Activated CD4-positive, alpha-beta T cell treated with anti-CD3 and anti-CD28 coated beads, Interleukin-2, amount 50 U/mL, for 16 hours (primary cell): Measurements from ENCODE around the gene LCE1E.

Experiments
- DNase-seq: peaks from one replicate; pipeline ENCODE4 v3.0.0-alpha.2; 2020

LCE1E gene, protein sequence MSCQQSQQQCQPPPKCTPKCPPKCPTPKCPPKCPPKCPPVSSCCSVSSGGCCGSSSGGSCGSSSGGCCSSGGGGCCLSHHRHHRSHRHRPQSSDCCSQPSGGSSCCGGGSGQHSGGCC

DNA sequence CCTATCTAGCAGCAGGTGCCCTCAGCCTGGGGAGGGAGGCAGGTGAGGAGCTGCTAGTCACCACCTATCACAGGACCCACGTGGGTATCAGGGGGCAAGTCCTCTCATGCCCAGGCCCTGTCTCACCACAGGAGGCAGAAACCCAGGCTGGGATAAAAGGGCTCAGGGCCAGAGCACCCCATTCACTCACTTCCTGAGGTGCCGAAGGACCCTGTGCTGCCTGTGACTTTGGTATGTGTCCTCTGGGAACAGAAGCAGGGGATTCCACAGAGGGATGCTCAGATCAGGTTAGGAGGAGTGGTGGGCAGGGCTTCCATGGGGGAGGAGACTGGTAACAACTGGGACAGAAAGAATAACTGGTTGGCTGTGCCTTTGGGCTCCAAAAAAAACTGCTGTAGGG is at the start of gene LCE1E:
LCE1E (plus strand) TSS at position 181 of the 400 bp plus-strand sequence. CDS start 1,043 bp downstream, outside the sequence.
- no peak for DNase-seq

DNA sequence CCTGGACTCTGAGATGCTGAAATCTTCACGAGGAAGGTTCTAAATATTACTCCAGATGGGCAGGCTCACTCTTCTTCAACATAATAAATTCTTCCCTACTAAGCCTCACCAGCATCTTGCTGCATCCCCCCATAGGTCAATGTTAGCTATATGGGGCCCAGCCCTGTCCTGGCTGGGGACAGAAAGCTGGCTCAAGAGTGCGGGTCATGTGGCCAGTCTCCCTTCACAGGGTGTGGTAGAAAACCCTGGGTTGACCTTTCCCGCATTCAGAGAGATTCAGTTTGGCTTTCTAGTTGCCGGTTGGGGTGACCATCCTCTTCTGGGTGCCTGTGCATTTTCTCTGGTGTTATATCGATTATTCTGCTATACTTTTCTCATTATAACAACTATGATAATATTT is 48.1 kb upstream of the LCE1E start:
- DNase-seq = no peak

GRCh38 chr1:152739841-152740240 is 46.2 kb upstream of the LCE1E start:
- no peak for DNase-seq

- no peak for DNase-seq
Measured at GRCh38 chr1:152741656-152742055, 44.4 kb upstream of the LCE1E start.

DNA sequence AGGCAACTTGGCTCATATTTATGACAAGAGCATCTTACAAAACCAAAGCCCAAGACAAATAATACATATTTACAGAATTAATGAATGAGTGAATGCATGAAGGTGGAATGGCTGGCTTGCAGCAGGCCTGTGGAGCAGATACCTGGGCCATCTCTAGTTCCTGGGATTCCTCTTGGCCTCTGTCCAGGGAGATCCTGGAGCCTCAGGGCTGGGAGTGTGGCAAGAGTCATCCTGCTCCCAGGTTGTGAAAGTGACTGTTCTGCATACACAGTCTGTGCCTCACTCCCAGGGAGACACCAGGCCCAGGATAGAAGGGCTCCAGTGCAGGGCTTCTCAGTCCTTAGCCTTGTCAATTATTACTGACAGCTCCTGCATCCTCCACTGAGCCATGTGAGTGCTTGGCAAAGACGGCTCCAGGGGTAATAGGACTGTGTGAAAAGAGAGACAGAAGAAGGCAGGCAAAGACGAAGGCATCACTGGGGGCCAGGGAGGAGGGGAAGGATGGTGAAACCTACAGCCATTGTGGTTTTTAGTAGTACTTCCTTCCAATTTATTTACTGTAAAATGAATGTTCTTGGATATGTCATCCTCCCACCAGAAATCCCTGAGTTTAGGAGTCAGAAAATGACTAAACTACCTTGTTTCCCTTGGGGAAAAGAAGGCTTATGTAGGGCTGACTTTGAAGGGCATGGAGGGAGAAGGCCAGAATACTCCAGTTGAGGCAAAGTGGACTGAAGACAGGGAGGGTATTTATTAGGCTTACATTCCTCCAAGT is 42.5 kb upstream of the LCE1E start:
- no peak for DNase-seq

- DNase-seq = no peak
Measured at GRCh38 chr1:152745289-152745704, 40.8 kb upstream of the LCE1E start.

DNA sequence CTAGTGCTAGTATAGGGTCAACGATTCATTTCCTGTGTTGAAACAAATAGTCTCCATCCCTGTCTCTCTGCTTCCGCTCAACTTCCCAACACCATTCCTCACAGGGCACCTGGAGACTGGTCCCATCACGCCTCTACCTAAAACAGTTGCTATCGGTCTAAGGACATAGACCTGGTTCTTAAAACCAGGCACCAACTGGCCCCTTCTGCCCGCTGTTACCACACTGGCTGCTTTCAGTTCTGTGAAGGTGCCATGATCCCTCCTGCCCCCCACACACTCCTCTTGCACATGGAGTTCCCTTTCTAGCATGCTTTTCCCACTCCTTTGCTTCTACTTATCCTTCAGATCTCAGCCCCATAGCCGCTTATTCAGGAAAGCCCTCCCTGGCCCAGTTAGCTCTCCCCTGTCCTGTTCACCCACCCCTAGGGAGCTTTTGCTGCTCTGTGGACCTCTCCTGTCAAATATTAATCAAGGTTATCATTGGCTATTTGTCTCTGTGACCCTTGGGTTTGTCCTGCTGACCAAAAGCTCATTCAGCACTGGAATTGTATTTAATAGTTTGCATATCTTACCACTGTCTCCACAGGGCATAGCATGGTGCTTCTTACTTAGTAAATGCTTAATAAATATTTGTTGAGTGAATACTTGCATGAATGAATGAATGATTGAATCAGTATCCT is 40.2 kb upstream of the LCE1E start:
- DNase-seq = no peak

DNA sequence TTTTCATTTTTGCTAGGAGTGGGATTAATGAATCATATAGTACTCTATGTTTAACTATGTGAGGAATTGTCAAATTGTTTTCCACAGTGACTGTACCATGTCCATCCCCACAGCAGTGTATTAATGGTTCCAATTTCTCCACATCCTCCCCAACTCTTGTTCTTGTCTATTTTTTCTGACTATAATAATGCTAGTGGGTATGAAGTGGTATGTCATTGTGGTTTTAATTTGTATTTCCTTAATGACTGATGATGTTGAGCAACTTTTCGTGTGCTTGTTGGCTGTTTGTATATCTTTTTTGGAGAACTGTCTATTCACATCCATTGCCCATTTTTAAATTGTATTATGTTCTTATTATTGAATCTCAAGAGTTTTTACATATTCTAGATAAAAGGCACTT is 38.2 kb upstream of the LCE1E start:
- no peak for DNase-seq

DNA sequence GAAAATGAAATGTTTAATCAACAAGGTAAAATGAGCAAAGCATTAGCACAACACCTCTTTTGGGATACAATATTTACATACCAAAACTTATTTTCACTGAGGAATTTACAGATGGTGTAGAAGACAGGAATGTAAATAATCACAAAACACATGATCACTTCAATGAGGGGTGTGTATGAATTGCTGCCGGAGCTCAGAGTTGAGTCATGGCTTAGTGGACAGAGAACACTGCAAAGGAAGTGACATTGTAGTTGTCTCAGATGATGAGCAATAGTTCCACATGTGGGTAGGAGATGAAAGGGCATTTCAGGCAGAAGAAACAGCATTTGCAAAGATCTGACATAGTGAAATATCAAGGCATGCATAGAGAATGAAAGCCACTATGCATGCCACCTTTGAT is 33.8 kb upstream of the LCE1E start:
- peak; percentile 0 for DNase-seq

DNA sequence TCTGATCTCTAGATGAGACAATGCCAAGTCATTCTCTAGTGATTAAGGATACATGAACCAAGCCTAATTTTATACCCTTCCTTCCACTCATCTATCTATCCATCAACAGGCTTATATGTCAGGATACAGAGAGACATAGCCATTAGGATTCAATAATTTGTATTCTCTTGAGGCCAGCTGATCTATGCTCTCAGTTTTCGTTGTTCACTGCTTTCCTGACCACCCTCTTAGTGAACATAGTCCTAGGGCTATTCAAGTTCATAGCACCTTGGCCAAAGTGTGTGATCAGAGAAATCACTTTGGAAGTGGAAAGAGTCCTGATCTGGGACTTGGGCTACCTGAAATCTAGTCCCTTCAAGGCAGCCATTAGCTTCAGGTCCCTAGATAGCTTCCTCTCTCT is 32.5 kb upstream of the LCE1E start:
- DNase-seq = no peak

GRCh38 chr1:152756872-152757271 is 29.2 kb upstream of the LCE1E start:
- no peak for DNase-seq

DNA sequence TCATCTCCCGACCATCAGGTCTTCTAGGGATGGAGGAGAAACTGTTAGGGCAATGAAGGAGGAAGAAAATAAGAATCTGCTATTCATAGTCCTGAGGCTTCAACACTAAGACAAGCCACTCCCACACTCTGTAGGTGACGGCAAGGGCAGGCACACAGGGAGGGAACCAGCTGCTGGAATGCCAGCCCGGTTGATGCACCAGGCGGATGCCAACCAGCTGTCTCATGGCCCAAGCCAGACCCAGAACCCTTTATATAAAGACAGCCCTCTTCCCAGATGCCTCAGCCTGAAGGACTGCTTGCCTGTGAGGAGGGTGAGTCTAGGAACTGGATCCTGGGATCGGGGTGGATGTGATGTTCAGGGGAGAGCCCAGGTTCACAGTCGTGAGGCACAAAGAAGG is 28.3 kb upstream of the LCE1E start, which contains the start of gene KPRP:
KPRP (plus strand) TSS at position 279 of the 400 bp plus-strand sequence. CDS start 1,564 bp downstream, outside the sequence.
- no peak for DNase-seq

DNA sequence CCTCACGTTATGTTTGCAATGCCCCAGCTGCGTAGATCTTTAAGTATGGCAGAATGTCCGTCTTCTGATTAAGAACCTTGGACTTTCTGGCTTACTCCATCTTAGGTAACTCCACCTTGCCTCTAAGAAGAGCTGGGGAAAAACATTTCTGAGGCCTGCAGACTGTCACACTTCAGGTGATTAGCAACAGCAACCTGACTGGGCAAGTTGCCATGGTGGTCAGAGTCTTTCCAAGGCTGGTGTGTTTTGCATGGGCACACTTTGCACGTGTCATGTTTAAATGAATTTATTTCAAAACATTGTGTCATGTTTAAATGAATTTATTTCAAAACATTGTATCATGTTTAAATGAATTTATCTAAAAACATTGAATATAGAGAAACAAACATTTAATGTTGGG is 27.4 kb upstream of the LCE1E start:
- DNase-seq = no peak

- DNase-seq = no peak
Measured at GRCh38 chr1:152759453-152760173, 26.4 kb upstream of the LCE1E start.

DNA sequence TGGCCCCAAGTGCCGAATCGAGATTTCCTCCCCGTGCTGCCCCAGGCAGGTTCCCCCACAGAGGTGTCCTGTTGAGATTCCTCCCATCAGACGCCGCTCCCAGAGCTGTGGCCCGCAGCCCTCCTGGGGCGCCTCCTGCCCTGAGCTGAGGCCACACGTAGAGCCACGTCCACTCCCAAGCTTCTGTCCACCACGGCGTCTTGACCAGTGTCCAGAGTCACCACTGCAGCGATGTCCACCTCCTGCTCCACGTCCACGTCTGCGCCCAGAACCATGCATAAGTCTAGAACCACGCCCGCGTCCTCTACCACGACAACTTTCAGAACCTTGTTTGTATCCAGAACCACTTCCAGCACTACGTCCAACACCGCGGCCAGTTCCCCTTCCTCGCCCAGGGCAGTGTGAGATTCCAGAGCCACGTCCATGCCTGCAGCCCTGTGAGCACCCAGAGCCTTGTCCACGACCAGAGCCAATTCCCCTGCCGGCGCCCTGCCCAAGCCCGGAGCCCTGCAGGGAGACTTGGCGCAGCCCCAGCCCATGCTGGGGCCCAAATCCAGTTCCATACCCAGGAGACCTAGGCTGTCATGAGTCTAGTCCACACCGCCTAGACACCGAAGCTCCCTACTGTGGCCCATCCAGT is 25.4 kb upstream of the LCE1E start:
- no peak for DNase-seq

- no peak for DNase-seq
Measured at GRCh38 chr1:152761609-152762213, 24.3 kb upstream of the LCE1E start.

DNA sequence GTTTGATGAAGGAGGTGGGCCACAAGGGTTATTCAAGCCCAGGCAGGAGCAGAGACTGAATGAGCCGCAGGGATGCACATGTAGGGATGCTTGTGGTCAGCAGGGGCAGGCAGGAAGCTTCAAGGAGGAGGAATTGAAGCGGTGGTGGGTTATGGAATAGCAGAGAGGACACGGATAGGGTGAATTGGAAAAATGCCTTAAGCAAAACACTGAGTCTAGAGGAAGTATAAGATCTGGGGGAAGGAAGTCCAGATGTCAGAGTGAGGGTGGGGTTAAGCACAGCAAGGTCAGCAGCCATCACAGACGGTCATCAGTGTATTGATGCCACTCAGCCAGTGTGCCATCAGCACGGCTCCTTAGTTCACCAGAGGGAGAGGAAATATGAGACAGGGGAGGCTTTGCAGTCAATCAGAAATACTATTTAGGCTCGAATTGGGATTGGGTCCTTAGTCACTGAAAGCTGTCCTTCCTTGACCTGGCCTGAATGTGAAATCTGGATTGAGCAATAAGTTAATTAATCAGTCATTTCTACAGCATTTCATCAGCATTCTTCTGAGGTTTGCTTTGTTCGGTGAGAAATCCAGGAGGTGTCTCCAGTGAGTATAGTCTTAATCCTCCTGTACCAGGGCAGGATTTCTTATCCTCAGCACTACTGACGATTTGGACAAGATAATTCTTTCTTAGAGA is 17.1 kb upstream of the LCE1E start:
- no peak for DNase-seq

DNA sequence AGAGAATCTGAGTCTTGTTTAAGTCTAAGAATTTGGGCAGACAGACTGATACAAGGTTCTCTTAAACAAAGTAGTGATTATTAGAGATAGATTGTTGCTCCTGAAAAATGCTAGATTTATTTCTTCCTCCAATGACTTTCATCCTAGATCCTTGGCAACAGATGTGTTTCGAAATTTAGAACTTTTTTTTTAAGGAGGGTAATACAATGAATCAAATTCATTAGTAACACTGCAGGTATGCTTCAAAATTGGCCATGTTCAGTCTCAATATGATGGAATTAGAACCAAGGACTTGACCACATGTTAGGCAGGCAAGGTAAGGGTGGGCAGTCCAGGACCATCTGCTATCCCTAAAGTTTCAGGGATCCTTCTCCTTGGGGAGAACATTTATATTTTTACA is 15.6 kb upstream of the LCE1E start:
- DNase-seq = no peak

DNA sequence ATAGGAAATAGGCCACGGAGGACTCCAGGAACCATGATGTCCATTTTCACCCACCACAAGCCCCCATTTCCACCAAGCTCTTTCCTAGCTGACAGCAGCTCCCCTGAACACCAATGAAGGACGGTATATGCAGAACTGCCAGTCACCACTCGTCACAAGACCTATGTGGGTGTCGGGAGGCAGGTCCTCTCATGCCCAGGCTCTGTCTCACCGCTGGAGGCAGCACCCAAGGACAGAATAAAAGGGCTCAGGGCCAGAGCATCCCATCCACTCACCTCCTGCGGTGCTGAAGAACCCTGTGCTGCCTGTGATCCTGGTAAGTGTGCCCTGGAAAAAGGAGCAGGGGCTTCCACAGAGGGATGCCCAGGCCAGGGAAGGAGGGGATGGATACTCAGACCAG is 11.2 kb upstream of the LCE1E start, which contains the start of gene LCE1F:
LCE1F (plus strand) TSS at position 266 of the 400 bp plus-strand sequence. CDS start 1,232 bp downstream, outside the sequence.
- no peak for DNase-seq

GRCh38 chr1:152776361-152776760 is 9.7 kb upstream of the LCE1E start:
- DNase-seq = no peak

DNA sequence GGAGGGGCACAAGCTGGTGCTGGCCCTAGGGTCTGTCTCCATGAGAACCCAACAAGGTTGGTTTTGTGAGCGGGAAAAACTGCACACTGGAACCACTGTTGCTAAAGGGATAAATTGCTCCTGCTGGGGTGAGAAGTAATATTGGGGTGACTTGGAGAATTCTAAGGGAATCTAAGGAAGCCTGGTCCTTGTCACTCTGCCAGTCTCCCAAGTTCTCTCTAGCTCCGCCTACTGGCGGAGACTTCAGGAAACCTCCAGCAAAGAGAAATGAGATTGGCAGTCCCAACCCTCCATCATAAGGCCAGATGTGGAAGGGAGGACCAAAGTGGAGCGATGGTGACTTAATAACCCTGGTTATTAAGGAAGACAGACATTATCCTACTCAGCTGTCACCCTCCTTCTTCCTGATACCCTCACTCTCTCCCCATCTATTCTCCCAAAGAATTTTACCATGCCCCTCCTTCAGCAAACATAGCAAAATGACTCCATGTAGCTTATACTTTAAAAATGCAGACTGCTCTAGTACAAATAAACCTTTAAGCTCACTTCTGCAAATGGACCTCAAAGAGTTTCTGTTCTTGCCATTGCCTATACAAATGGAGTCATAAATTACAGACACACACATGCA is 8.4 kb upstream of the LCE1E start:
- peak; percentile 6 for DNase-seq
